ENCODE data around the gene MYO5B.

Gene MYO5B

DNA sequence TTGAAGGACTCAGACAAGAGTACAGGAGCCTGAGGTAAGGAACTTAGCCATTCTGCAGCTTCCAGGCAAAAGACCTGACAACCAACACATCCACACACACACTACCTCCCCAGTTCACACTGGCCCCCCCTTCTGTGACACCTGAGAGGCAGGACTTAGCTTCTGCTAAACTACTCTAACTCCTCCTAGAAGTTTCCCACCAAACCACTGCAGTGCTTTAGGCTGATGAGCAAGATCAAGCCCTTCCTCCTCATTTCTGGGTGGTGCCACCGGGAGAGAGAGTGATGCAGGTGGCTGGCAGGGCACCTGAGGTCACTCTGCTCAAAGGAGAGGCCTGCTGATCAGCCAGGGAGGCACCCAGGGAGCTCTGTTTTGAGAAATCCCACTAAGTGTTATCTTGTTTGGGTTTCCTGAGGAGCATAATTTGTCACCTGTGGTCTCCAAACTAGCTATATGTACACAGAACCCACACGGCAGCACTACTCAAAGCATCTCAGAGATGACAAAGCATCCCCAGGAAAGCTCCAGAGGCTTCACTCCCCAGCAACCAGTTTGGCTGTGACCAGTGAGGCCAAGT, 188.4 kb downstream of the MYO5B start:
- DNase-seq = no peak

DNA sequence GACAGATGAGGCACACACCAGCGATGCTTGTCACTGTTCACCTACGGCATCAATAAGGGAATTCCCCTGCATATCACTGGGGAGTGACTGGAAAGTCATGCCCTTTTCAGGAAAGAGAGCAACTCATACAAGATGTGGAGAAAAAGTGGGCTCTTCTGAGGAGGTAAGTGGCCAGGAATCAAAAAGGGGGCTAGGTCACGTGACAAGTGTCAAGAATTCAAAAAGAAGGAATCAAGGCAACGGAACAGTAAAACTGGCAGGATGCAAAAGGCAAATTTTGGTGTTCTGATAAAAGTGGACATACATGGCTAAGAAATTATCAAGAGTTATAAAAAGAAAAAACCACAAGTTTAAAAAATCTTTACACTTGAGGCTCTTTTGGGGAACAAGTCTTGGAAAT, 190.9 kb downstream of the MYO5B start:
- no peak for DNase-seq

DNA sequence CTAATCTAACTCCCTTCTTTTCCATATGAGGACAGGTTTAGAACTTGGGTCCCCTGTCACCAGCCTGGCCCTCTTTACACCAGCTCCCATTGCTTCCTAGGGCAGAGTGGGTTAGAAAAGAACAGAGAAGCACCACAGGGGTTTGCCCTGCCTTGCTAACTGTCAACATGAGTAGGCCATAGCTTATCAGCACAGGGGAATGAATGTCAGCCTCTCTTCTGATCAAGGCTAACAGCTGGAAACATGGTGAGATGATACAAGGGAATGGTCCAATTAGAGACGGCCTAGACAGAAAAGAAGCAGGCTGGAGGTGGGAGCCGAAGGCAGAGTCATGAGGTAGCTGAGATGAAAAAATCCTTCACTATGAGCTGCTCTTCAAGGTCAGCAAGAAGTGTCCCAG, 192.2 kb downstream of the MYO5B start:
- no peak for DNase-seq

DNA sequence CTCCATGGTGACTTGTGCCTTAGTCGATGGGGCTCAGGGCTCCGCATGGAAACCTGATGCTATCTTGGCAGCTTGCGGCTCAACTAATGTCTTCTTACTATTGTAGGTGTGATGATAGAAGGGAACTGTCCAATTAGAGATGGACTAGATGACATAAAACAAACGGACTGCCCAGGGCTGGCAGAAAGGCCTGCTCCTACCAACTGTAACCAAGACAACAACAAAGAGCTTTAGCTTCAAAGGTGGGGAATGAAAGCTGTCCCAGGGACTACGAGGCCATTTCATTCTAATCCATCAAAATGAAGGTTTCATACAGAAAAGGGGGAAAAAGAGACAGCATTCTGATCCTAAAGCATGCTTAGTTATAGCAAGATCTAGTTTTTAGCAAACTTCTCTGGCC, 194.7 kb downstream of the MYO5B start:
- no peak for DNase-seq

DNA sequence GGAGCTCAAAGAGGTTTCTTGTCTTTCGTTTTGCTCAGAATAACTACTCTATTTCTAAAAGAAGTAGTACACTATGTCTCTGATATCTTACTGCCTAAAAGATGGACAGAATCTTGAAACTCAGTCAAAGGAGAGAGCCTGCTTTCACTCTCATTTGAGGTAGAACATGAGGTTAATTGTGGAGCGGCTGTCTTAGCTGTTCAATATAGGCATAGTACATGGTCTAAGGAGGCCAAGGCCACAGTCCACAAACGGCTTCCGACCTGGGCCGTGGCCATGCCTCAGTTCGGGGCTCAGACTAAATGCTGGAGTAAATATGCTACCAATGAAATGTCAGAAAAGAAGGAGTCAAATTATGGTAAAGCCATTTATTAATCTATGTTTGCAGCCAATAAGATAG, 195.8 kb downstream of the MYO5B start:
- DNase-seq = no peak

DNA sequence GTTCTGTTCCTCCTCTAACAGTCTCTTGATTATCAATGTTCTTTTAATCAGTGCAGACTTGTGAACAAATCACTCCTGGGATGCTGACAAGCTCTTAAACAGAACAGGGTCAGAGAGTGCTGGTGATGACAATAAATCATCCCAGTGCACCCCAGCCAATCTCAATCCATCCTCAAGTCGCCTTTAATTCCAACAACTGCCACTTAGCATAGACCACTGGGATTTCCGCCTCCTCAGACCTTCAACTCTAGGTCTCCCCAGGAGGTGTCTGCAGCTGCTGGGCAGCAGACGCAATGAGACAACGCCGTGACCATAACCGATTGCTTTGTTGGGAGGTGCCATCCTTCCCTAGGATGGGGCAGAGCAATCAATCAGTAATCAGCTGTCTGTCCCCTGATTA, 197.4 kb downstream of the MYO5B start:
- no peak for DNase-seq

DNA sequence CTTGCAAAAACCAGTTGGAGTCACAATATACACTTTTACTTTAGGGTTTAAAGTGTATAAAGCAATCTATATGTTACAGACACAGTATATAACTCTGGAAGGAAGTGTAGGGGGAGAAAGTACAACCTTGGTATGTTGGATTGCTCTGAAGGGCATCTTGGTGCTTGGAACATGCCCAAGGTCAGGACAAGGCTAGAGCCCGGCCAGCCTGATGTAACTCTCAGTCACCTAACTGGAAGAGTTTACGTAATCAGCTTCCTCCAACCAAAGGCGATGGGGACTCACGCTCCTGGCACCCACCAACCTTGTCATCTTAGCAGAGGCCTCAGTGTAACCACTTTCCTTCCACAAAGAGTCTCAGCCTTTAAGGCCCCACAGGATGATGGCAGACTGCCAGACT, 200.5 kb downstream of the MYO5B start:
- DNase-seq = no peak

DNA sequence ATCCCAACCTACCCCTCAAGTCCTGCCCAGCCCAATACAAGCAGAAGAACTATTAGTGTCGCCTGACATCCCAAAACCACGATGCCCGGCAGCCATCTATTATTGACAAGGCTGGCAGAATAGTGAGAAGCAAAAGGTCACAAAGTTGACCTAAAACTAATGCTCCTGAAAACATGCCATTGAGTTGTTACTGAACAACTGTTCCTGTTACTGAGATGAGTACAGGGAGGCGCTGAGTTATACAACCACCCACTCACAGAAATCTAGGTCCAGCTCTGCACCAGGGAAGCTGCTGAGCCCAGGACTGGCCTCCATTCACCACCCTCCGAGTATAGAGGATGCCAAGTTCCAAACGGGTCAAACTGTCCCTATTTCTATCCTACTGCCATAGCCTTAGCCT, 201.6 kb downstream of the MYO5B start:
- DNase-seq = no peak

DNA sequence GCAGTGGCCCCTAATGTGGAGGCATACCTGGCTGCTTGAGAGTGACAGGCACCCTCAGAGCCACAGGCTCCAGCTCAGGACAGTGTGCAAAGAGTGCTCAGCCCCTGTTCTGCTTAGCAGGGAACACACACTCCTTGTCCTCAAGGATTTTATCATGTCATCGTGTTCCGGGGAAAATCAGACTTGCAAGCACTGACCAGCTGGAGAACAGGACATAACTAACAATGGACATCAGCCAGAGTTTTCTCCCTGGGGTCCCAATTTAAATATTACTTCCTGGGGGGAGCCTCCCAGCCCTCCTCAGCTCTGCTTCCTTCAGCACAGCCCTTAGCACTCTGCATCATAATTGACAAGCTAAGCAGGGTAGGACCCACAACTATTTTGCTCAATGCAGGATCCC, 206.2 kb downstream of the MYO5B start:
- DNase-seq = no peak

DNA sequence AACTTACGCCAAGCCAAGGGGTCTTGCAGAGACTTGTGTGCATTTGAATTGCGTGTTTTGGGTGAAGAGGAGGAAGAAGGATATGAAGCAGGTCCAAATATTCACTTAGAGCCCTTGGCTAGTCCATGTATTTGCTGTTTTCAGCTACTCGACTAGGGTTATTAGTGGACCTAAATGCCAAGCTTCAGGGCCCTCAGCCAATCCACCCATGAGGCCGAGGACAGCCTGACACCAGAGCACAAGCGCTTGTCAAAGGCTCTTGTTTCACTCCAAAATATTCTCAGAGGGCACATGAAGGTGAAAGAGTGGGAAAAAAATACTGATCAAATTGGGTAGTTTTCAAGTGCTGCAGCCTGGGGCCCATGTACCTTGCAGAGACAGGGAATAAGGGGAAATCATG, 206.8 kb downstream of the MYO5B start:
- DNase-seq = no peak

DNA sequence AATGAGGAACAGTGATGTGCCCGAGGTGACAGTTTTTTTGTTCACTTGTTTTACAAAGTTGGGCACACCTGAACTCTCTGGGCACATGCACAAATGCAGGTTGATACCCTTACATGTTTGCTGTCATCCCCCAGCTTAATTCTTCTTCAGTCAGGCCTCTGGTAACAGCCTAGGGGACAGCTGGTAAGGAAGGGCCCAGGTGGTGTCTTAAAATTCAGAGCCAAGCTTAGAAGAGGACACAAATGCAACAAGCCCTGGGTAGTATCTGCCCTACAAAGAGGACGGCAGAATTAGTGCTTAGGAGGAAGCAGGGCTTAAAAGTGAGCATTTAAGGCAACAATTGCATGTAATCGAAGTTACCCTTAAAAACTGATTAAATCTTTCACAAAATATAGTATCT, 209.7 kb downstream of the MYO5B start:
- DNase-seq = no peak

DNA sequence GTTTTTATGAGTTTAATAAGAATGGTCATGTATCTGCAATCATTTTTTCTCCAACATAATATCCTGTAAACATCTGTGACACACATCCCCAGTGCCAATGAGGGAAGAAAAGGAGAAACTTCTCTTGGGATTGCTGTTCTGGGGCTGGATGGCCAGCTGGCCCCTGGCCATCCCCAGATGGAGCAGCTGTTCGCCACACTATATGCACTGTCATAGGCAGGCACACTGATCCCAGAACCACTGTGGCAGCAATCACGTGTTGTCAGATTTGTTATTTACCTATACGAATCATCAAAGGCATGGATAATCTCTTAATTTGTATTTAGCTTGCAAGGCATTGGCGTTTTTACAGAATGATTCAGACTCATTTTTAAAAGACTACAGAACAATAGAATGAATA, 214.1 kb downstream of the MYO5B start:
- no peak for DNase-seq

DNA sequence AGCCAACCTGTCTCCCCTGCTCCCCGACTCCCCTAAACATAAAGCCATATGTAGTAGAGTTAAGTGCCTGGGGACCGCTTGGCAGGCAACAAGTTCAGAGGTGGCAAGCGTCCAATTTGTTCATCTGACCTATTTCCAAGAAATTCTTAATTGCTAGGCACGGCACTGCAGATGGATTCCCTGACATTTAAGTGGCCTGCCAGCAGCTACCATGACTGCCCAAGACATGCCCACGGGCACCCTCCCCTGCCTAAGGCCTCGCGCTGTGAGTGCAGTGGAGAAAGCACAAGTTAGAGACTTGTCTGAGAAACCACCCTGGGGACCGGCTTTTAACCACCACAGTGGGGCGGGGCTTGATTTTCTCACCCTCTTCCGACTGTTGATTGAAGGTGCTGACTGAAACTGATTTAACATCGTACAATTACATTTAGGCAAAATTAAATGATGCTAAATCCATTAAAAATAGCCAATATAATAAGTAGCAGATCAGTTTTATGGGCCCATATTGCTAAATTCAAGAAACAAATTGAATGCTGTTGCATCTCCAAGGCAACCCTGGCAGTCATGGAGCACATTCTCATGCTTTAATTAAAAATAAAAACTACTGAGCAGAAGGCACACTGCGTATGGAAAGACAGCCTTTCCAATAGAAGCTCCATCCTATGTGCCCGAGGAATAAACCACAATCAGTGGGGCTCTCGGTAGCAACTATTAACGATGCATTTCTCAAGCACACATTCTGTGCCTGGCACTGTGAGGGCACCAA, 218.0 kb downstream of the MYO5B start:
- no peak for DNase-seq

DNA sequence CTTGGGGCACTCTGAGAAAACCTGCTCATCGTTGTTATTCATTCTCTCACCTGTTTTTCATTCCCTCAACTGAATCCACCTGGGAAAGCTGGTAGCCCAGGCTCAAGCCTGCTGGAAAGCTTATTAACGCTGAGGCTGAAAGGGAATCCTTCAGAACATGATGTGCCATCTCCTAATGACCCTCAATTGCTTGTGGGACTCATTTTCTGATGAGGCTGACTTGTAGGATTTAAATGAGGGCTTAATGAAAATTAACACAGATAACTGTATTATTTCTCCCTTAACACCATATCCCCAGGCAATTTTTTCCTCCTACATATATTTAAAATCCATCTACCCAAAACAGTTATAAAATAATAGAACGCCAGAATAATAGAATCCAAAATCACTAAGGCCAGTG, 218.9 kb downstream of the MYO5B start:
- no peak for DNase-seq

DNA sequence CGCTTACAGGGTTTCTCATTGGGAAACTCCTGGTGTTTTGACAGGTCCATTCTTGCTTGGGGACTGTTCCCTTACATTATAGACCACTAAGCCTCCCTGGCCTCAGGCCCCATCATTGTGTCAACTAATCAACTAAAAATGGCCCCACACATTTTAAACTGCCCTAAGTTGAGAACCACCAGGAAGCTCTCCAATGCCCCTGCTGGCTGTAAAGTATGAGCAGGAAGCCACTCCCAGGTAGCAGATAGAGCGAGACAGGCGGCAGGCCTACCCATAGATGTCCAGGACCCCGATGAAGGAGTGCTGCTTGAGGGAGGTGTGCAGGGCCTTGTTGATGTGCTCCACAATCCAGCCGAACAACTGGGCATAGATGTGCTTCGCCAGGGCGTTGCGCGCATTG, 220.9 kb downstream of the MYO5B start:
- no peak for DNase-seq

DNA sequence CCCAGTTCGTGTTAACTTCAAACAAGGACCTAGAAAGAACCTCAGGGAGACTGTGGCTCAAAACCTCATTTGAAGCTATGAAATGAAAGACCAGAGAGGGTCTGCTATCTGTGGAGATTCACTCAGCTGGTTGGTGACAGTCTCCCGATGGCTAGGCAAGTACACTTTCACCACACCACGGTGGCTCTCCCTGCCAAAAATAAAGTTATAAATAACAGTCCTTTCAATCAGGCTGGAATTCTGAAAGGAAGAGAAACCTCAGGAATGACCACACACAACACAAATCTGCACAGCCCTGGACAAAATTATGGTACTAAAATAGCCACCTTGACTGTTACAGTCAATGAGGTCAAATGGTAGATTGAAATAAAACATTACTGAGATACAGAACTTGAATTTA, 221.4 kb downstream of the MYO5B start:
- DNase-seq = no peak

DNA sequence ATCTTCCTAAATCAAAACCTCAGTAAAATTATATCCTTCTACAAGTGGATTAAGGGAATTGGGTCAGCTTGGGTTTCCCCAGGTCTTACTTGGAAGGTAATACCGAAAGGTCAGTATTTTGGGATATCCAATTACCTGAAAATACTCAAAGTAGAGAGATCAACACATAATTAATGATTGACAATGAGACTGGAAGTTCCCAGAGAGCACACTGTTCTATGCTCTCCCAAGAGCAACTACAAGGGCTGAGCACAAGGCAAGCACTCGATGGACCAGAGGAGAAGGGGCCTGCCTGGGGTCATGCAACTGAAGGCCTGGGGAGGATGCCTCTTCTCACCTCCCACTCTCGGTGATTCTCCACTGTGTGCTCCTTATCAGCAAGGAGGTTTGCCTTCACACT, 222.4 kb downstream of the MYO5B start:
- DNase-seq = no peak

DNA sequence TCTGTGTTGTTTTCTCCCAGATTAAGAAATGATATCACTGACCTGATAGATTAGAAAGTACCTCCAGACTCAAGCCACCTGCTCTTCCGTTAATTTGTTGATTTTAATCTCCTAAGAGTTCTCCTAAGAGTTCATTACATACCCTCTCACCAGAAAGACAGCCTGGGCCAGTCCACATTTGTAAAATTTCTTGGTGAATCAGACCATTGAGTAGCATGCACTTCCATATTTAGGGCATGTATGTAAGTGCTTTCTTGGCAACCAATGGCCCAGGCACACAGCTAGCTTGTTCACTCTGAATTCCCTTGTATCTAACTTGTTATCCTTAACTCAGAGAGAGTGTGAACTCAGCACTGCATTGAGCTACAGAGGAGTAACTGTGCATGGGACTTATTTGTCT, 223.5 kb downstream of the MYO5B start:
- no peak for DNase-seq

DNA sequence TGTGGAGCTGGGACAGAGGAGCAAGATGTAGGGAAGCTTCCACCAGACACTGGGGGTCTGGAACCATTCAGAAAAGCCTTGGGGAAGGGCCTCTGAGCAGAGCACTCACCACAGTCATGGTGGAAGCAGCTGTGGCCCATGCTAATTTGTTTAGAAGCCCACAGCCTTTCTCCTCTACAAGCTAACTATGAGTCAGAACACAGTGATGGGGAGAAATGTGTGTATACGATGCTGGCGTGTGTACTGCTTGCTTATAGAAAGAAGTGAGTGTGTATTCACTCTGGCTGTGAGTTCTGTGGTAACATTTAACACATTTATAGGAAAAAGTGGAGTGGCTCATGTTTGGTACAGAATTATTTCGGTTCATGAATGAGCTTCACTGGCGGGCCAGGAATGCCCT, 224.6 kb downstream of the MYO5B start:
- no peak for DNase-seq

DNA sequence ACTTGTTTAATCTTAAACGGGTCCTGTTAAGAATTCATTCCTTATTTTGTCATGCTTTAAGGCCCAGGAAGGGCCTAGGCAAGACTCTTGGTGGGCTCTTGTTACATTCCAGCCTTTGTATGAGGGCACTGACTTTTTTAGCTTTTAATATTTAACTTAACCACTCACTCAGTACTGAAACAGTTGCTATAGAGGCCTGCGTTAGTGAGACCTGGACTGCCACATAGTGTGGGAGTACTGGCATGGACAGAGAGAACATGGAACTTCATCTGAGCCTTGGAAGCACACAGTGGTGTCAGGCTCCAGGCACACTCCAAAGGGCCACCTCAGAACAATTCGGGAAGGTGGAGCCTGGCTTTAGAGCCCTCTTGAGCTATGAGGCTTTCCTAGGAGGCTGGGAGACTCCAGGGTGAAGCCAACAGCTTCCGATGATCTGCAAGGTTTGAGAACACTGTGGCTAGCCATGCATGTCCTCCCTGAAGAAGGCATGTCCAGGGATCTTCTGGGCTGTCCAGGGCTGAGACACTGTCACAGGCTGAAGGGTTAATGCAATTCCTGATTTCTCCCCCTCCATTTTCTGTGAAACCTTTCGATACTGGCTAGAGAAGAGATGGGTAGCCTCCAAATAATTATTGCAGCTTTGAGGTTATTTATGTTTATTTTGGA, 226.2 kb downstream of the MYO5B start:
- no peak for DNase-seq

DNA sequence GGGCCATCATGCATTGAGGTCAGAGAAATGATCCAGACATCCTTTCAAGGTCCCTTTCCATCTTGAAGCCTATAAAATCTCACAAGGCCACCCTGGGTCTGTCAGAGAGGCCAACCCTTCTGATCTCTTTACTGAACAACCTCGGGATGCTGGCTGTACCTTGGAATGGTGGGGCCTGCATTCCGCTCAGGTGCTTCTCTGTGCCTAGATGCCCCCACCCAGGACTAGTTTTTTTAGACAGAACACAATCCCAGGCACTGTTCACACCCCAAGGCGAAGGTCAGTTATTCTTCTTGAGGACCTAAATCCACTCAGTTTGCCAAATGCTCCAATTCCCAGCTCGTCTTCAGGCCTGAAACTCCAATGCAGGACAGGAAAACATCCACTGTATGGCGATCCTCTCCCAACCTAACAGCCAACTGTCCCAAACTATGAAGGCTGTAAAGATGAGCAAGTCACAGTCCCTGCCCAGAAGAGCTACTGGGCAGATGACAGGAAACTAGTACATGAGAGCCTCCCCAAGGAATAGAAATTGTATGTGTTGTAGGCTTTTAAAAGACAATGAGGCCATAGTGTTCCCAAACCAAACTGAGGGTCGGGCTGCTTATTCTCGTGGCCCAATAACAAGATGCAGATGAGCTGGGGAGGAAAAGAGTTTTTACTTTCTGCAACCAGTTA, 227.2 kb downstream of the MYO5B start:
- no peak for DNase-seq

DNA sequence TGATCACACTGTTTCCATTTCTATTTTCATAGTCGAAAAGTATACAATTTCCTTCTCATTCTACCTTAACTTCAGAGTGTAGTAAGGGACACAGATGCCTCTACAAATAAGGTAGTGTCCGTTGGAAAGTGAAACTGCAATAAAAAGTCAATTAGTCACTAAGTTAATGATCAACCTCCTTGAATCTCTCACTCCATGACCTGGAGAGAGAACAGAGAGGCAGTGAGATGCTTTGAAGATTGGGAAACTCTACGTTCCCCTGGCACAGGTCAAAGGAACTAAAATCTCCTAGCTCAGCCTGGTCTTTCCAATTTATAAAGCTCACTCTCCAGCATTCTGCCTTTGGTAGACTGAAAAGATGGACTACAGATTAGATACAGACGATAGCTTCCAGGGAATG, 227.8 kb downstream of the MYO5B start:
- DNase-seq = no peak

DNA sequence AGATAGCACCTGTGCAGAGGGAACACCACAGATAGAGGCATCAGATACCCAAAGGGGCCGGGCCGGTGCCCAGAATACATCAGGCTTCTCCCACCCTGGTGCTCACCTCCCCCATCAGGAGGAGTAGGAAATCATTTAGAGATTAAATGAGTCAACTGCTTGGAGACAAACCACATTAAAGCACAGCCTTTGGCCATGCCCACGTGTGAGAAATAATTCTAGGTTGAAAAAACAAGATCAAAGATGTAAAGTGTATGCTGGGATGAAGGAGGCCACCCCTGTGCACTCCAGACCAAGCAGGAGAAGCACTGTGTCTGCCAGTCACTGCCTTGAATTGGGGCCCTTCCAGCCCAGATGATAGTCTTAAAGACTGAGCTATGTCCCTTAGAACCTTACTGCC, 228.9 kb downstream of the MYO5B start:
- DNase-seq = no peak

DNA sequence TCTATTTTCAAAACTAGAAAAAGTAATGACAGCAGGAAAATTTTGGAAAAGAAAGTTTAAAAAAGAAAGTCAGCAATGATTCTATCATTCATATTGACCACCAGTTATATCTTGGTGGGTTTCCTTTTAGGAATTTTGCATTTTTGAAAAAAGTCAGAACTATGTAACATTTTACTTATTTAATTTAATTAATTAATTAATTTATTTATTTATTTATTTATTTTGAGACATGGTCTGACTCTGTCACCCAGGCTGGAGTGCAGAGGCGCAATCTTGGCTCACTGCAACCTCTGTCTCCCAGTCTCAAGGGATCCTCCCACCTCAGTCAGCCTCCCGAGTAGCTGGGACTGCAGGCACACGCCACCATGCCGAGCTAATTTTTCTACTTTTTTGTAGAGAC, 231.7 kb downstream of the MYO5B start:
- no peak for DNase-seq
